ENCODE measurements around the gene DZIP1. TPM values are rescaled to one million over a fixed set of nuclear protein-coding genes. Genes with fewer than 3 reads are reported as not detected.

DZIP1 gene
- total RNA-seq, 1 donor = 38.9 TPM

DNA sequence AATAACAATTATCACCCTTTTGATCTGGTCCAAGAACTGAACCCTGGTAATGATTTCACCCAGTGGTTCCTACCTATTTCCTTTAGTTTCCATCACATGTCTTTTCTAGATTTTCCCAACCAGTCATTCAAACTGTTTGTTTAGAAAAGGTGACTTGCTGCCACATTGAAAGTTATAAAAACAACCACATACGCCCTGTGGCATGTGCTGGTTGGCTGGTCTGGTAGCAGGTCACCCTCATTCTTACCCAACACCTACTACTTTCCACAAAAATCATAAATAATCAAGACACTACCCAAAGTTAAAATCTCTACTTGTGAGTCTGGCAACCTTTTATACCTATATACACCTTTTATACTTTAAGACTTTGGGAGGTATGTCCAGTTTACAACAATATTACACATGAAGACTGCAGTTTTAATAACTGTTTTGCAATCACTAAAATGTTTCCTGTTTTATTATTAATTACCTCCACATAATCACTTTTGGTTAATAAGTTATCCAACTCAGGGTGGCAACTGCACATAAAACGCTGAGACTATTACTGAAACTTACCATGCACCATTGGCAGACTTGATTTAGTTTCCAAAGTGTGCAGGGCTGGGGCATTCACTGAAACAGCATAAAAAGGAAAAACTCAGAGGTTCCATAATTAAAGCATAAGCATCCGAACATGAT lies 38.9 kb downstream of the DZIP1 start:
- DNase-seq (ENCODE audit: low read depth) = no peak
- TF ChIP-seq, protein P1, sequence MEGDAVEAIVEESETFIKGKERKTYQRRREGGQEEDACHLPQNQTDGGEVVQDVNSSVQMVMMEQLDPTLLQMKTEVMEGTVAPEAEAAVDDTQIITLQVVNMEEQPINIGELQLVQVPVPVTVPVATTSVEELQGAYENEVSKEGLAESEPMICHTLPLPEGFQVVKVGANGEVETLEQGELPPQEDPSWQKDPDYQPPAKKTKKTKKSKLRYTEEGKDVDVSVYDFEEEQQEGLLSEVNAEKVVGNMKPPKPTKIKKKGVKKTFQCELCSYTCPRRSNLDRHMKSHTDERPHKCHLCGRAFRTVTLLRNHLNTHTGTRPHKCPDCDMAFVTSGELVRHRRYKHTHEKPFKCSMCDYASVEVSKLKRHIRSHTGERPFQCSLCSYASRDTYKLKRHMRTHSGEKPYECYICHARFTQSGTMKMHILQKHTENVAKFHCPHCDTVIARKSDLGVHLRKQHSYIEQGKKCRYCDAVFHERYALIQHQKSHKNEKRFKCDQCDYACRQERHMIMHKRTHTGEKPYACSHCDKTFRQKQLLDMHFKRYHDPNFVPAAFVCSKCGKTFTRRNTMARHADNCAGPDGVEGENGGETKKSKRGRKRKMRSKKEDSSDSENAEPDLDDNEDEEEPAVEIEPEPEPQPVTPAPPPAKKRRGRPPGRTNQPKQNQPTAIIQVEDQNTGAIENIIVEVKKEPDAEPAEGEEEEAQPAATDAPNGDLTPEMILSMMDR (IDR thresholded peaks at IDR 0.05; ENCODE audit: insufficient read depth, low read depth, low read length) = no peak
- H3K4me3 ChIP-seq (ENCODE audit: low read depth, low read length) = no peak overlapping the region

DNA sequence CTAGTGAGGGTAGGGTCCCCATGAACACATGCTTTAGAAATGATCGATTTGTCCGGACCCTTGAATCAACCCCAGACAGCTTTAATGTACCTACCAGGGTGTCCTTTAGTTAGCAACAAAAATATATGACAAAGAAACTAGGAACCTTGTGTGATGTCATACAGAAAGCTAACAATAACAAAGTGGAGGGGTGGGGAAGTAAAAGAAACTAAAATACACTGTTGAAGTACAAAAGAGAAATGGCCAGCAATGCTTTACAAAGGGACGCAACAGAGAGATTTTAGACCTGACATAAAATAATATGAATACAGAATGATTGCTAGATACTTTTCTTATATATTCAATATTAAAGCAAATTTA lies 40.0 kb downstream of the DZIP1 start:
- H3K4me3 ChIP-seq (ENCODE audit: low read depth, low read length) = no peak overlapping the region
- DNase-seq (ENCODE audit: low read depth) = no peak
- TF ChIP-seq, protein P1 (IDR thresholded peaks at IDR 0.05; ENCODE audit: insufficient read depth, low read depth, low read length) = no peak

DNA sequence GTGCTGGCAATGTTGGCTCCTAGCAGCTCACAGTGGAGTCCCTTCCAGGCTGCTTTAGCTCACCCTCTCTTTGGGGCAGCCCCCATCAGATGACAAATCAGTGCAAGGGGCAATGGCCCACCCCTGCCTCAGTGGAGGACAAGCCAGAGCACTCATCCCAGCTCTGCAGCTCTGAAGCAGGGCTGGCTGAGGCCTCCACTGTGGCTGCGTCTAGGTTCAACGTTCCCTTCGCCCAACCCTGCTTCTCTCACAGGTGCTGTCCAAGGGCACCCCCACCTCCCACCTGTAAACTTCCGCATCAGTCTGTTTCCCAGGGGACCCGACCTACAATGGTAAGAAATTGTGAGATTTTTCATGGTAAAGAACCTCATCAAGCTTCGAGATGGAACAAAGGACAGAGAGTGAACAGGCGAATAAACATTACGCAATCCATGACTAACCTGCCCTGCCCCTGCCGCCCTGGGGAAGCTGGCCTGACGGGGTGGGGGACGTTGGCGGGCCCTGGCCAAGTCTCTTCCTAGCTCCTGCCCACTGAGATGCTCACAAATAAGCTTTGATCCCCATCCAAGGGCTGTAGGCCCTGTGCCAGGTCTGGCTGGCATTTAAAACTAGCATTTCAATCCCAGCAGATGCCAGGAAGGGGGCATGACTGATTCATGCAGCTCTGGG lies 40.5 kb downstream of the DZIP1 start:
- no peak overlapping the region for H3K4me3 ChIP-seq (ENCODE audit: low read depth, low read length)
- no peak for DNase-seq (ENCODE audit: low read depth)
- TF ChIP-seq, protein P1 (IDR thresholded peaks at IDR 0.05; ENCODE audit: insufficient read depth, low read depth, low read length) = no peak

DNA sequence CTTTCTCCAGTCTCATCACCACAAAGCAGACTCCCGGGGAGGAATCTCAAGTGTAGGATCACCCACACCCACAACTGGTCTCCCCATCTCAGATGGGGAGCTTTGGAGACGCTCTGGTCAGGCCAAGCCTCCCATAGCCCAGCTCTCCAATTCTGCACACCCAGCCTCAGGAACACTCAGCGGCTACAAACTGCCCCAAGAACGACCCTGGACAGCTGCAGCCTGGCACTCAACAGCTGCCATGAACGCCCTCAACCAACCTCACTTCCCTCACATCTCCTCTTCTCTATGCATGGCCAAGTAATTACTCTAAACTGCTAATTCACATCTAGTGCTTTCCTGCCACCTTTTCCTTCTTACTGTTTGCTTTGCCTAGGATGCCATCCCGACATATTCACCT lies 42.6 kb downstream of the DZIP1 start:
- no peak overlapping the region for H3K4me3 ChIP-seq (ENCODE audit: low read depth, low read length)
- DNase-seq (ENCODE audit: low read depth) = no peak
- TF ChIP-seq, protein P1 (IDR thresholded peaks at IDR 0.05; ENCODE audit: insufficient read depth, low read depth, low read length) = no peak

DNA sequence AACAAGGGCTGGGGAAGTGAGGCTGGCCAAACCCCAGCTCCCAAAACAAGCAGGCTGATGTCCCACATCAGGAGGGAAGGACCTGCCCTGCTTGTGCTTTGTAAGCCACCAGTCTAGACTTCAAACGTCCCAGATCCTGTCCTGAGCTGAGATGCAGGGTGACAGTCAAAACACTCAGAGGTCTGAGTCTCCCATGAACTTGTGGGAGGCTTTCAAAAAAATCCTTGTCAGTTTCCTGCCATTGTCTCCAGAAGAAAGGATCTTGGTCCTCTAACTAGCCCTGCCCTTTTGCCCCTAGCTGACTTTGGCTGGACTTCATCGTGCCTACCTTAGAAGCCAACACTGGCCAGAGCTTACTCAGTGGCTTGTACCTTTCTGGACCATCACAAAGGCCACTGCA lies 43.3 kb downstream of the DZIP1 start:
- H3K4me3 ChIP-seq (ENCODE audit: low read depth, low read length) = no peak overlapping the region
- DNase-seq (ENCODE audit: low read depth) = no peak
- TF ChIP-seq, protein P1 (IDR thresholded peaks at IDR 0.05; ENCODE audit: insufficient read depth, low read depth, low read length) = no peak

DNA sequence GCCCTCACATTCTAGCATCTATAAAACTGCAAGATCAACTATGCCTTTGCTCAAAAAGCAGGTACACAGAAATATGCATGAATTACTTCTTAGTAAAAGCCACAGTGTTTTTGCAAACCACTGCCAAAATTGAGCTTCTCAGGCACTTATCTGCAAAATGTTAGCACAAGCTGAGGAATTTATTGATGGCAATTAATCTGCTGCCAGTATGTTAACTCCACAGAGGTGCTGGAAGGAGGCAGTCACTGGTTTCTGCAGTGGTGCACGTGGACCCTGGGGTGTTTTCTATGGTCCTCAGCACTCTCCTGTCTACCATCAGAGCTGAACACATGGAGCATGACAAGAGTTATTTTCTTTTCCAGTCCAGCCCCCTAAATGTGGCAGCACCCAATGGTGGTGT lies 47.8 kb downstream of the DZIP1 start:
- no peak overlapping the region for H3K4me3 ChIP-seq (ENCODE audit: low read depth, low read length)
- TF ChIP-seq, protein P1 (IDR thresholded peaks at IDR 0.05; ENCODE audit: insufficient read depth, low read depth, low read length) = no peak
- no peak for DNase-seq (ENCODE audit: low read depth)
